Spleen (tissue), 7 donors: Measurements from ENCODE around the gene C5AR2.

Experiments
- CTCF ChIP-seq, 11 experiments: fragments of 200-600 bp in 7 of 11; fragments of 450-650 bp in 4 of 11; sonication (generic) in 4 of 11; IDR thresholded peaks in 8 of 11; conservative IDR thresholded peaks in 3 of 11; 1 replicate in 7 of 11; 2 replicates in 4 of 11; pipeline versions ENCODE4 v1.4.0 to v1.8.0; 2016 to 2021; ENCODE audit warnings: antibody characterized with exemption in 11 of 11, inconsistent platforms in 4 of 11, mild to moderate bottlenecking in 1 of 11
- POLR2A ChIP-seq, 3 donors: fragments of 450-650 bp; IDR thresholded peaks; one replicate each; pipeline ENCODE4 v1.5.1; 2017; ENCODE audit warnings: antibody characterized with exemption in 3 of 3, mild to moderate bottlenecking in 1 of 3
- donor health status: DM: no; HTN: no; CAD: no; lungs with moderate emphysema.
- donor health status: DM: no; HTN: no; CAD: no.
- donor health status: DM: no; HTN: no; CAD: no.

GRCh38 chr19:47391510-47392223 is 59.7 kb downstream of the C5AR2 start:
- no peak for TF ChIP-seq POLR2A (IDR thresholded peaks at IDR 0.05)
- TF ChIP-seq CTCF (IDR thresholded peaks at IDR 0.05 in 8 of 11, conservative IDR thresholded peaks at IDR 0.05 in 3 of 11), result peak; percentile 87 to 97 (median 93)
